SK-N-SH treated with all-trans-retinoic acid at 6 μM for 48 hours (cell line): ENCODE results near the gene CSK.
A peak's percentile ranks its signal among the peaks of the same experiment; 100 is the strongest.

Experiments
- ATAC-seq: fragments of 200-7000 bp; cut with Tn5 transposase; 3 replicates; pipeline ENCODE4 v1.9.1; 2020; ENCODE audit warnings: mild to moderate bottlenecking, moderate library complexity
- BACH2 ChIP-seq: fragments of 250-450 bp; sonication (Bioruptor Pico); IDR thresholded peaks from 2 replicates; pipeline ENCODE4 v1.9.0; 2021; ENCODE audit warnings: mild to moderate bottlenecking, borderline replicate concordance
- ESRRG ChIP-seq: fragments of 250-450 bp; sonication (Bioruptor Pico); IDR thresholded peaks from 2 replicates; pipeline ENCODE4 v1.6.1; 2021; ENCODE audit warnings: mild to moderate bottlenecking
- GLIS3 ChIP-seq: fragments of 250-450 bp; sonication (Bioruptor Pico); IDR thresholded peaks from 2 replicates; pipeline ENCODE4 v1.5.0; 2020; ENCODE audit warnings: mild to moderate bottlenecking, moderate library complexity
- ISL1 ChIP-seq: fragments of 250-450 bp; sonication (Bioruptor Pico); IDR thresholded peaks from 2 replicates; pipeline ENCODE4 v2.1.2; 2022; ENCODE audit warnings: mild to moderate bottlenecking, moderate library complexity
- OSR1 ChIP-seq: fragments of 250-450 bp; sonication (Bioruptor Pico); IDR thresholded peaks from 2 replicates; pipeline ENCODE4 v1.8.0; 2022; ENCODE audit warnings: moderate library complexity, mild to moderate bottlenecking, inconsistent platforms
- PPARA ChIP-seq: fragments of 250-450 bp; sonication (Bioruptor Pico); IDR thresholded peaks from 2 replicates; pipeline ENCODE4 v1.5.0; 2020; ENCODE audit warnings: mild to moderate bottlenecking, borderline replicate concordance
- SNAI2 ChIP-seq: fragments of 250-450 bp; sonication (Bioruptor Pico); IDR thresholded peaks from 2 replicates; pipeline ENCODE4 v1.5.0; 2020; ENCODE audit warnings: mild to moderate bottlenecking, moderate library complexity
- TCF4 ChIP-seq: fragments of 250-450 bp; sonication (Bioruptor Pico); IDR thresholded peaks from 2 replicates; pipeline ENCODE4 v1.8.0; 2021; ENCODE audit warnings: mild to moderate bottlenecking, moderate library complexity, borderline replicate concordance
- ZC3H10 ChIP-seq: fragments of 250-450 bp; sonication (Bioruptor Pico); IDR thresholded peaks from 2 replicates; pipeline ENCODE4 v1.5.1; 2021; ENCODE audit warnings: mild to moderate bottlenecking, moderate library complexity
- ZFP3 ChIP-seq: fragments of 250-450 bp; sonication (Bioruptor Pico); IDR thresholded peaks from 2 replicates; pipeline ENCODE4 v1.5.0; 2020; ENCODE audit warnings: mild to moderate bottlenecking, moderate library complexity
- ZNF8 ChIP-seq: fragments of 450-650 bp; formaldehyde crosslinking; IDR thresholded peaks from 2 replicates; pipeline ENCODE4 v1.5.0; 2020; ENCODE audit warnings: mild to moderate bottlenecking, moderate library complexity
- TF ChIP-seq, protein P1 (sequence below): fragments of 250-450 bp; sonication (Bioruptor Pico); IDR thresholded peaks from 2 replicates; pipeline ENCODE4 v1.8.0; 2020; ENCODE audit warnings: mild to moderate bottlenecking, moderate library complexity, borderline replicate concordance
- TF ChIP-seq, protein P2 (sequence below): fragments of 250-450 bp; sonication (Bioruptor Pico); IDR thresholded peaks from 2 replicates; pipeline ENCODE4 v1.5.0; 2020; ENCODE audit warnings: mild to moderate bottlenecking, moderate library complexity
- TF ChIP-seq, protein P3 (sequence below): fragments of 250-450 bp; sonication (Bioruptor Pico); IDR thresholded peaks from 2 replicates; pipeline ENCODE4 v1.5.1; 2021; ENCODE audit warnings: mild to moderate bottlenecking, moderate library complexity

Gene CSK

DNA sequence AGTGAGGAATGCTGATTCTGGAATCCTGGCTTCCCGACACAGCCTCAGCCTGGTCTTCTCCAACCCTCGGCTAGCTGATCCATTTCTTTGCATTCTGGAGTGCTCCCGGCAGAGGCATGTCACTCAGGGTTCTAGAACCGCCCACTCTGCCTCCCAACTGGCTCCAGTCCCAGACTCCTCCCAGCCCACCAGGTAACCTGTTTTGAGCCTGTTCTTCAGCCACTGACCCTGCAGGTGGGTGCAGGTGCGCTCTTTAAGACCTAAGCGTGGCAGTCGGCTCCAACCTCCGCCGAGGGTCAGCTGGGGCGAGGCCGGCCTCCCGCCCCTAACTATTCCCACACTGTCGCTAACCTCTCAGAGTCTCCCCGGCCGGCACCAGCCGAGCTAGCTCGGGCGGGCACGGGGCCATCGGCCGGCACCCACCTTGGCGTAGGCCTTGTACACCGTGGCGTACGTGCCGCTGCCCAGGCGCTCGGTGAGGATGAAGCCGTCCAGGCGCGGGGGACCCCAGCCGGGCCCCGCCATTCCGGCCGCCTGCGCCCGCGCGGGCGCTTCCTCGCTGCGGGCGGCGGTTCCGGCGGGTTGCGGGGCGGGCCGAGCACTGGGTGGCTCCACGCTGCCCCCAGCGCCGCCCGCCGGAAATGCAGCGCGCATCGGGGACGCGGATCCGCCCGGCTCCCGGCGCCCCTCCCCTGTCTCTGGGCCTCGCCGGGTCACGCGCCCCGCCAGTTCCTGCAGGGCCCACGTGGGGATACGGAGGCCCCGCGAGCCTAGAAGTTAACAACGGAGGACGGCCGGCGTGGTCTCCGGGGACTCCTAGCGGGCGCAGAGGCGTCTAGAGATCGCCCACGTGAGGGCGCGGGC is 60.9 kb downstream of the CSK start, which contains the start of gene ULK3 (continued):
- 0 out of 2 replicates have a peak, but pooled peaks have one; percentile 42 for TF ChIP-seq ZFP3 (CRISPR knock-in tag)

DNA sequence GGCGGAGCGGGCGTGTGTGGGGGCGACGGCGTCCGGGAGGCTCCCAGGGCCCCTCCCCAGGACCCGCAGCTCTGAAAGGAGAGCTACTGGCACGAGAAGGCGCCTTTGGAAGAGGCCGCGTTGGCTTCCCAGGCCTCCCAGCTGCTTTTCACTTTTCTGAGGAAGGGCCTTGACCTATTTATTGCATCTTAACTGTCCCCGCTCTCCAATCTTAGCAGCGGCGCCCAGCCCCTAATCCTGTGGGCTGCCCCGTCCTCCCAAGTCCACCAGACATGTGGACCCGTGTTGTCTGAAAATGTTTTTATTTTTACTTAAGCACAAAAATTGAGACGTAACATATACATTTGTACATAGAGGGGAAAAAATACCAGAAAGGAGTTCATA is 61.6 kb downstream of the CSK start:
- no peak for ATAC-seq
- TF ChIP-seq TCF4 (CRISPR knock-in tag) (no peak), BACH2 (CRISPR knock-in tag) (no peak)
- TF ChIP-seq, protein P1, sequence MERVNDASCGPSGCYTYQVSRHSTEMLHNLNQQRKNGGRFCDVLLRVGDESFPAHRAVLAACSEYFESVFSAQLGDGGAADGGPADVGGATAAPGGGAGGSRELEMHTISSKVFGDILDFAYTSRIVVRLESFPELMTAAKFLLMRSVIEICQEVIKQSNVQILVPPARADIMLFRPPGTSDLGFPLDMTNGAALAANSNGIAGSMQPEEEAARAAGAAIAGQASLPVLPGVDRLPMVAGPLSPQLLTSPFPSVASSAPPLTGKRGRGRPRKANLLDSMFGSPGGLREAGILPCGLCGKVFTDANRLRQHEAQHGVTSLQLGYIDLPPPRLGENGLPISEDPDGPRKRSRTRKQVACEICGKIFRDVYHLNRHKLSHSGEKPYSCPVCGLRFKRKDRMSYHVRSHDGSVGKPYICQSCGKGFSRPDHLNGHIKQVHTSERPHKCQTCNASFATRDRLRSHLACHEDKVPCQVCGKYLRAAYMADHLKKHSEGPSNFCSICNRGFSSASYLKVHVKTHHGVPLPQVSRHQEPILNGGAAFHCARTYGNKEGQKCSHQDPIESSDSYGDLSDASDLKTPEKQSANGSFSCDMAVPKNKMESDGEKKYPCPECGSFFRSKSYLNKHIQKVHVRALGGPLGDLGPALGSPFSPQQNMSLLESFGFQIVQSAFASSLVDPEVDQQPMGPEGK (CRISPR knock-in tag): peak; percentile 50; the same call in 1 of the 2 replicates
- TF ChIP-seq, protein P2, sequence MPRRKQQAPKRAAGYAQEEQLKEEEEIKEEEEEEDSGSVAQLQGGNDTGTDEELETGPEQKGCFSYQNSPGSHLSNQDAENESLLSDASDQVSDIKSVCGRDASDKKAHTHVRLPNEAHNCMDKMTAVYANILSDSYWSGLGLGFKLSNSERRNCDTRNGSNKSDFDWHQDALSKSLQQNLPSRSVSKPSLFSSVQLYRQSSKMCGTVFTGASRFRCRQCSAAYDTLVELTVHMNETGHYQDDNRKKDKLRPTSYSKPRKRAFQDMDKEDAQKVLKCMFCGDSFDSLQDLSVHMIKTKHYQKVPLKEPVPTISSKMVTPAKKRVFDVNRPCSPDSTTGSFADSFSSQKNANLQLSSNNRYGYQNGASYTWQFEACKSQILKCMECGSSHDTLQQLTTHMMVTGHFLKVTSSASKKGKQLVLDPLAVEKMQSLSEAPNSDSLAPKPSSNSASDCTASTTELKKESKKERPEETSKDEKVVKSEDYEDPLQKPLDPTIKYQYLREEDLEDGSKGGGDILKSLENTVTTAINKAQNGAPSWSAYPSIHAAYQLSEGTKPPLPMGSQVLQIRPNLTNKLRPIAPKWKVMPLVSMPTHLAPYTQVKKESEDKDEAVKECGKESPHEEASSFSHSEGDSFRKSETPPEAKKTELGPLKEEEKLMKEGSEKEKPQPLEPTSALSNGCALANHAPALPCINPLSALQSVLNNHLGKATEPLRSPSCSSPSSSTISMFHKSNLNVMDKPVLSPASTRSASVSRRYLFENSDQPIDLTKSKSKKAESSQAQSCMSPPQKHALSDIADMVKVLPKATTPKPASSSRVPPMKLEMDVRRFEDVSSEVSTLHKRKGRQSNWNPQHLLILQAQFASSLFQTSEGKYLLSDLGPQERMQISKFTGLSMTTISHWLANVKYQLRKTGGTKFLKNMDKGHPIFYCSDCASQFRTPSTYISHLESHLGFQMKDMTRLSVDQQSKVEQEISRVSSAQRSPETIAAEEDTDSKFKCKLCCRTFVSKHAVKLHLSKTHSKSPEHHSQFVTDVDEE (CRISPR knock-in tag): no peak
- TF ChIP-seq, all 23 proteins: peak for 1

DNA sequence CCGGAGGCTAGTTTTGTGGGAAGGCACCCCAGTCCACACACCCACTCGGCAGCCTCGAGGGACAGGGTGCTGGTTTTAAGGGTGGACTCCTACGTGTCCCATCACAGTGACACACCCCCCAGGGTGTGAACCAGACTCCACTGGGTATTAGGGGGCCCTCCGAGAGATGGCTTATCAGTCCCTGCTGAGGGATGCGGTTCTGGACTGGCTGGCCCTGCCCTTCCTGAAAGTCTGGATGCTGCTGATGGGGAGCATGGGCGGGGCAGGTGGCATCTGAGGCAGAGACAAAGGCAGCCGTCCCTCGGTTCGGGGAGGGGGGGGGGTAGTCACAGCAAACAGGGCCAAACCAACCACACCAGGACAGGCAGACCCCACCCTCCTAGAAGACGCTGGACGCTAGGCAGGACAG is 62.0 kb downstream of the CSK start:
- TF ChIP-seq, protein P3, sequence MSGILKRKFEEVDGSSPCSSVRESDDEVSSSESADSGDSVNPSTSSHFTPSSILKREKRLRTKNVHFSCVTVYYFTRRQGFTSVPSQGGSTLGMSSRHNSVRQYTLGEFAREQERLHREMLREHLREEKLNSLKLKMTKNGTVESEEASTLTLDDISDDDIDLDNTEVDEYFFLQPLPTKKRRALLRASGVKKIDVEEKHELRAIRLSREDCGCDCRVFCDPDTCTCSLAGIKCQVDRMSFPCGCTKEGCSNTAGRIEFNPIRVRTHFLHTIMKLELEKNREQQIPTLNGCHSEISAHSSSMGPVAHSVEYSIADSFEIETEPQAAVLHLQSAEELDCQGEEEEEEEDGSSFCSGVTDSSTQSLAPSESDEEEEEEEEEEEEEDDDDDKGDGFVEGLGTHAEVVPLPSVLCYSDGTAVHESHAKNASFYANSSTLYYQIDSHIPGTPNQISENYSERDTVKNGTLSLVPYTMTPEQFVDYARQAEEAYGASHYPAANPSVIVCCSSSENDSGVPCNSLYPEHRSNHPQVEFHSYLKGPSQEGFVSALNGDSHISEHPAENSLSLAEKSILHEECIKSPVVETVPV (CRISPR knock-in tag): no peak
- TF ChIP-seq ZNF8: no peak
- TF ChIP-seq GLIS3: no peak
- no peak for TF ChIP-seq PPARA (CRISPR knock-in tag)
- no peak for TF ChIP-seq SNAI2
- TF ChIP-seq ISL1: no peak
- TF ChIP-seq, protein P1 (CRISPR knock-in tag): no peak
- TF ChIP-seq ESRRG (CRISPR knock-in tag): no peak
- no peak for TF ChIP-seq ZC3H10
- TF ChIP-seq OSR1 (CRISPR knock-in tag): no peak
- TF ChIP-seq ZFP3 (CRISPR knock-in tag): no peak
- TF ChIP-seq, protein P2 (CRISPR knock-in tag): no peak
- TF ChIP-seq, all 23 proteins: peak for 0
- ATAC-seq: no peak
